NCI-H1417 (cell line): Measurements from ENCODE around the gene ESPNL.

Experiments used
- DNase-seq, 3 experiments: peaks; one replicate each; lab custom pipeline; 2025; lab: John Stamatoyannopoulos, UW

Gene ESPNL

GRCh38 chr2:238097988-238098871, 1.9 kb upstream of the ESPNL start:
- DNase-seq: peak in 1 of 3 experiments; percentile 66

GRCh38 chr2:238098901-238099713, 1.0 kb upstream of the ESPNL start:
- no peak for DNase-seq

GRCh38 chr2:238099714-238100048, 459 bp upstream of the ESPNL start:
- no peak for DNase-seq

GRCh38 chr2:238100821-238101771, 956 bp downstream of the ESPNL start:
- no peak for DNase-seq

- DNase-seq: peak in 1 of 3 experiments; percentile 14
Observed at GRCh38 chr2:238101891-238102841, 2.0 kb downstream of the ESPNL start.

GRCh38 chr2:238102865-238103264, 2.7 kb downstream of the ESPNL start:
- no peak for DNase-seq

GRCh38 chr2:238103465-238104225, 3.5 kb downstream of the ESPNL start:
- DNase-seq: no peak

GRCh38 chr2:238104226-238104690, 4.1 kb downstream of the ESPNL start:
- DNase-seq: no peak

GRCh38 chr2:238104691-238105371, 4.7 kb downstream of the ESPNL start:
- no peak for DNase-seq

GRCh38 chr2:238105506-238106338, 5.6 kb downstream of the ESPNL start:
- DNase-seq: no peak

- no peak for DNase-seq
Observed at GRCh38 chr2:238106339-238106697, 6.2 kb downstream of the ESPNL start.

GRCh38 chr2:238106698-238107524, 6.8 kb downstream of the ESPNL start:
- DNase-seq: no peak

GRCh38 chr2:238107525-238108422, 7.6 kb downstream of the ESPNL start:
- no peak for DNase-seq

- DNase-seq: peak; percentile 16 to 59 (median 28)
Observed at GRCh38 chr2:238108423-238109183, 8.5 kb downstream of the ESPNL start.

- DNase-seq: no peak
Observed at GRCh38 chr2:238113611-238114010, 13.5 kb downstream of the ESPNL start.
